GM19043 (cell line): Measurements from ENCODE around the gene FTO.
"Not testable (repeated sequence)": the region's sequence is repeated elsewhere in the genome, so short reads cannot be mapped to it uniquely, and the experiment has no call there.

ENCODE experiments used
- ATAC-seq: cut with Tn5 transposase; IDR thresholded peaks from one replicate; pipeline ENCODE4 v1.9.1; 2021; ENCODE audit warnings: low read depth; ENCODE audit not compliant: unreplicated experiment

FTO gene

GRCh38 chr16:54180421-54181359 lies 476.7 kb downstream of the FTO start:
- ATAC-seq = no peak

- not testable (repeated sequence) for ATAC-seq
Measured at GRCh38 chr16:54181683-54182329, 477.9 kb downstream of the FTO start.

GRCh38 chr16:54185045-54185444 lies 481.1 kb downstream of the FTO start:
- ATAC-seq = no peak

DNA sequence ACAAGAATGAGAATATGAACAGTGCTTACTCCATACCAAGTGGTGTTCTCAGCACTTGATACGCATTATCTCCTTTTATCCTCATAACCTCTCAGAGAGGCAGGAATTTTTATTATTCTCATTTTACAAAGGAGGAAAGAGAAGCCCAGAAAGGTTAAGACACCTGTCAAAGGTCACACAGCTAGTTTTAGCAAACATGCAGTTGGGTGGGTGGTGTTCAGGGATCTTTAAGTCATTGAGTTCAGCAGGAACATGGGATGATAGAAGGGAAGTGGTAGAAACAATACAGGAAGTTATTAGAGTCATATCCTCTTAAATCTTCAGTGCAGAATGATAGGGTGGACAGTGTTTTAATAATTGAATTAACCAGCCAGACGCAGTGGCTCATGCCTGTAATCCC lies 487.2 kb downstream of the FTO start:
- ATAC-seq = no peak

DNA sequence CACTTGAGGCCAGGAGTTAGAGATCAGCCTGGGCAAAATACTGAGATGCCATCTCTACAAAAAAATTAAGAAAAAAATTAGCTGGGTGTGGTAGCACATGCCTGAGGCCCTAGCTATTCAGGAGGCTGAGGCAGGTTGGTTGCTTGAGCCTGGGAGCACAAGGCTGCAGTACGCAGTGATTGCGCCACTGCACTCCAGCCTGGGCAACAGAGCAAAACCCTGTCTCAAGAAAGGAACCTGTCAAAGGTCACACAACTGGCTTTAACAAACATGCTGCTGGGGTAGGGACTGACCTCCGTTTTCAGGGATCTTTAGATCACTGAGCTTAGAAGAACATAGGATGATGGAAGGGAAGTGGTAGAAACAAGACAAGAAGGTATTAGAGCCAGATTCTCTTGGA lies 487.6 kb downstream of the FTO start:
- ATAC-seq = no peak

- no peak for ATAC-seq
Measured at GRCh38 chr16:54193013-54193664, 489.2 kb downstream of the FTO start.

DNA sequence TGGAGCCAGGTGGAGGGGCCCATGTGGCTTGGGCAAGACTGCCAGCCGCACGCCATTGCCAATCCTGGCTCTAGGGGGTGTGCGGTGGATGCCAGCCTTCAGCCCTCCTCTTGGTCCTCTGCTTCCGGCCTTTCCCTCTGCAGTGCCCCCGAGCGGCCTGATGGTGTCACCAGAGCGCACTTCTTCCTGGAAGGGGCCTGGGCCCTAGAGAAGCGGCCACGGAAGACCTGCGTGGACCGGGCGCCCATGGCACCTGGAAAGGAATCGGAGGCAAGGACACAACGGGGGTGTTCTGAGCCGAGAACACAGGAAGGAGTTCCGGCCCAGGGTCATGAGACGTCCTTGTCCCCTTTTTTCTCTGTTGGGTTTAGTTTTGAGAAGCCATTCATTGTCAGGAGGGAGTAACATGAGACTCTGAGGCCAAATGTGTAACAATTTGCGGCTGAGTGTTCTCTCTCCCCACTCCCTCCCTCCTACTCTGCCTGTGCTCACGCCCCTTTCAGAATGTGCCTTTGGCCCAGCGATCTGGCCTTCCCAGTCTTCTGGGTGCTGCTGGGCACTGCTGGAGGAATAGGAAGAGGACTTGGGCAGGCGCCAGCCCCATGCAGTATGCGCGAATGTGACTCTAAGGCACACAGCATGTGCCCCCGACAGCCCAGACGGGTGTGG lies 489.8 kb downstream of the FTO start:
- peak; percentile 94 for ATAC-seq

GRCh38 chr16:54194334-54194743 lies 490.4 kb downstream of the FTO start:
- ATAC-seq = no peak

DNA sequence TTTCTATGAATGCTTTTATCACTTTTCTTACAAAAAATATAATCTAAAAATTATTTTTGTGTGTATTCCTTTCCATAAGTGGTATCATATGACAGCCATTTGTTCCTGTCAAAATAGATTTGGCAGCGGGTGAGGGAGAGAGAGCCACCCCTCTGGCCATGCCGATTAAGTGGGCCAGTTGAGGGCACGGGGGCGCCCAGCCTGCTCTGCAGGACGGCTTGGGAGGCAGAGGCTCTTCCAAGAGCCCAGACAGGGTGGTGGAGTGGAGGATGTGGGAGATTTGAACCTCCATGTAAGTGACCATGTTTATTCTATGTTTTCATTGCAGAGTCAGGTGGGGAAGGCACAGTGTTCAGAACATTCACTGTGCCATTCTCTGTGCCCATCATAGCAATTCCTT lies 493.8 kb downstream of the FTO start:
- no peak for ATAC-seq

DNA sequence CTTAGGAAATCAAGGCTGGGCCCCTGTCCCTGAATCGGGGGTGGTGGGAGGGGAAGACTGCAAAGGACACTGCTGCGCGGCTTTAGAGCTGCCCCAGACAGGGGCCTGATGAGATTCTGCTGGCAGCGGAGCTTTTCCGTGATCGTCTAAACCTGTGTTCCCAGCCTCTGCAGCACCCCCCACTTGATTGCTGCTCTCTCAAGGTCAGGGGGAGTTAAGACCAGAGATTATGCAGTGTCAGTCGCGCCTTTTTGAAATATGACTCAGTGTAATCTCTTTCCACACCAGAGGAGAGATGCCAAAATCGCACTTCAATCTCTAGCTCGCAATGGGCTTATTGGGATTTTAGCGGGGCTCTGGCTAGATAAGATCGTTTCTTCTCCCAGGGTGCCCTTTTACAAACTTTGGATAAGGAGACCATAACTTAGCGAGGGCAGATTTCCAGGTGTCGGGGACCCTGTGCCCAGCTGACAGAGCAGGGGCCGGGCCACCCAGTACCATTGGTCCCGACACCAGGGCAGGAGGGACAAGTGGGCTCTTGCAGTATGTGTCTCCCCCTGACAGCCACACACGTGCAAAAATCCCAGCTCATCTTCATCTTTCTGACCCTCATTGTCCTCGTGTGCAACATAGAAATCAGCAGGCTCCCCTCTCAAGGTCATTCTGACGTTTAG lies 495.7 kb downstream of the FTO start:
- ATAC-seq = no peak

- no peak for ATAC-seq
Measured at GRCh38 chr16:54200161-54200534, 496.2 kb downstream of the FTO start.

GRCh38 chr16:54200720-54201119 lies 496.8 kb downstream of the FTO start:
- ATAC-seq = no peak

- ATAC-seq = no peak
Measured at GRCh38 chr16:54201200-54201599, 497.2 kb downstream of the FTO start.
